ENCODE data around the gene EPHB1. TPM values are rescaled to one million over a fixed set of nuclear protein-coding genes. Genes with fewer than 3 reads are reported as not detected.

EPHB1 gene
- total RNA-seq, 1 experiment from 2014 or later = 2.8 TPM

GRCh38 chr3:134904241-134904771 lies 109.2 kb downstream of the EPHB1 start:
- Histone ChIP-seq H2BK120ac (ENCODE audit: low read depth, low read length, poor library complexity, severe bottlenecking) (no peak overlapping the region), H3K27me3 (ENCODE audit: insufficient read depth, low read length) (no peaks in the 10 kb centered on the region), H3K79me1 (ENCODE audit: insufficient read depth, low read depth, low read length, poor library complexity, severe bottlenecking) (no peaks in the 10 kb centered on the region), H3K23me2 (ENCODE audit: insufficient read length, low read depth, low read length, poor library complexity, severe bottlenecking) (no peaks in the 10 kb centered on the region), H4K91ac (ENCODE audit: insufficient read length, low read depth, low read length) (no peak overlapping the region), H3K14ac (ENCODE audit: insufficient read depth, low read length) (no peak overlapping the region), H2AK5ac (ENCODE audit: insufficient read length, low read length) (no peak overlapping the region), H2BK12ac (ENCODE audit: insufficient read length, low read depth, low read length) (no peak overlapping the region), H3K9ac (ENCODE audit: extremely low read depth, insufficient read length, low read length) (no peak overlapping the region), H2BK15ac (ENCODE audit: low read depth, low read length) (no peak overlapping the region), H3K79me2 (ENCODE audit: insufficient read depth, low read length) (no peaks in the 10 kb centered on the region), H2AFZ (ENCODE audit: low read length) (no peak overlapping the region), H3K9me3 (ENCODE audit: control insufficient read depth, low read depth, low read length) (no peaks in the 10 kb centered on the region), H4K8ac (replicated peaks; ENCODE audit: insufficient read length, low read depth, low read length) (no peak overlapping the region), H3K23ac (ENCODE audit: insufficient read length, low read depth, low read length) (no peak overlapping the region), H3K4me2 (ENCODE audit: insufficient read depth, insufficient read length, low read length) (no peak overlapping the region), H3K27ac (ENCODE audit: insufficient read length, low read depth, low read length) (no peak overlapping the region), H3T11ph (ENCODE audit: low read length) (no peak overlapping the region), H2BK5ac (ENCODE audit: insufficient read length, low read length) (no peak overlapping the region), H3K4ac (ENCODE audit: low read depth, low read length) (no peak overlapping the region), H4K5ac (ENCODE audit: insufficient read length, low read depth, low read length) (no peak overlapping the region), H2BK20ac (ENCODE audit: low read depth, low read length, poor library complexity, severe bottlenecking) (no peak overlapping the region), H3K18ac (ENCODE audit: insufficient read length, low read depth, low read length) (no peak overlapping the region), H4K20me1 (ENCODE audit: control insufficient read depth, insufficient read depth, insufficient read length) (no peaks in the 10 kb centered on the region), H3K56ac (ENCODE audit: insufficient read length, low read depth, low read length) (no peak overlapping the region), H3K4me1 (ENCODE audit: insufficient read depth, low read length) (no peaks in the 10 kb centered on the region)
- DNase-seq = no peak
- Mint-ChIP-seq H3K27ac (no peak overlapping the region; a peak in 1 of 7 replicates), H3K36me3 (ENCODE audit: insufficient read depth in 1 of 3, low read depth in 3 of 3) (no peaks in the 10 kb centered on the region), H3K4me3 (no peak overlapping the region), H3K9me3 (no peaks in the 10 kb centered on the region), H3K27me3 (ENCODE audit: low read depth) (peaks cover 7% of the 10 kb centered on the region), H3K4me1 (peaks cover 15 to 26% of the 10 kb centered on the region in 2 experiments)
- WGBS (ENCODE audit: extremely low coverage, insufficient read length, low lambda C conversion rate) = no CpG with 5 or more reads among the region's 6 CpGs
- TF ChIP-seq, protein P1, sequence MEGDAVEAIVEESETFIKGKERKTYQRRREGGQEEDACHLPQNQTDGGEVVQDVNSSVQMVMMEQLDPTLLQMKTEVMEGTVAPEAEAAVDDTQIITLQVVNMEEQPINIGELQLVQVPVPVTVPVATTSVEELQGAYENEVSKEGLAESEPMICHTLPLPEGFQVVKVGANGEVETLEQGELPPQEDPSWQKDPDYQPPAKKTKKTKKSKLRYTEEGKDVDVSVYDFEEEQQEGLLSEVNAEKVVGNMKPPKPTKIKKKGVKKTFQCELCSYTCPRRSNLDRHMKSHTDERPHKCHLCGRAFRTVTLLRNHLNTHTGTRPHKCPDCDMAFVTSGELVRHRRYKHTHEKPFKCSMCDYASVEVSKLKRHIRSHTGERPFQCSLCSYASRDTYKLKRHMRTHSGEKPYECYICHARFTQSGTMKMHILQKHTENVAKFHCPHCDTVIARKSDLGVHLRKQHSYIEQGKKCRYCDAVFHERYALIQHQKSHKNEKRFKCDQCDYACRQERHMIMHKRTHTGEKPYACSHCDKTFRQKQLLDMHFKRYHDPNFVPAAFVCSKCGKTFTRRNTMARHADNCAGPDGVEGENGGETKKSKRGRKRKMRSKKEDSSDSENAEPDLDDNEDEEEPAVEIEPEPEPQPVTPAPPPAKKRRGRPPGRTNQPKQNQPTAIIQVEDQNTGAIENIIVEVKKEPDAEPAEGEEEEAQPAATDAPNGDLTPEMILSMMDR (conservative IDR thresholded peaks at IDR 0.05) = no peak

All from H9 (cell line).